ENCODE data around the gene SPDEF.

The SPDEF gene

DNA sequence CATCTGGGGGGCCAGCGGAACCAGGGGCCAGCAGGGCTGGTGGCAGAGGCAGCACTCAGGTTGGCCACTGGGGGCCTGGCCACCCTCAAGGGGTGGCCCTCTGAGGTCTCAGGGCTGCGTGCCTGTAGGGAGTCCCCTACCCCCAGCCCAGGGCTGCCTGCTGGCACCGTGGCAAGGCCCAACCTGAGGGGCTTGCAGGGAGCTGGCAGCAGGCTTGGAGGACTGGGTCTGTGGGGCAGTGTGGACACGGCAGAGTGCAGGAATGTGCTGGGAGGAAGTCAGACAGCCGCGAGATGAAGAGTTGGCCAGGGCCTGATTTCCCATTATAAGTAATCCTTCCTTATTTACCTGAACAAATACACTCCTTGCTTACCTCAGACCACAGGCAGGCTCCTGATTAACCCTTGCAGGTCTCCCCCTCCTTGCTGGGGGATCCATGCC, at the start of gene SPDEF:
TSS of gene SPDEF (minus strand) at position 299 of the 441 bp plus-strand sequence. CDS start 11,874 bp downstream, outside the sequence.
- DNase-seq (ENCODE audit: low read depth in 2 of 3, low spot score in 2 of 3): no peak

DNA sequence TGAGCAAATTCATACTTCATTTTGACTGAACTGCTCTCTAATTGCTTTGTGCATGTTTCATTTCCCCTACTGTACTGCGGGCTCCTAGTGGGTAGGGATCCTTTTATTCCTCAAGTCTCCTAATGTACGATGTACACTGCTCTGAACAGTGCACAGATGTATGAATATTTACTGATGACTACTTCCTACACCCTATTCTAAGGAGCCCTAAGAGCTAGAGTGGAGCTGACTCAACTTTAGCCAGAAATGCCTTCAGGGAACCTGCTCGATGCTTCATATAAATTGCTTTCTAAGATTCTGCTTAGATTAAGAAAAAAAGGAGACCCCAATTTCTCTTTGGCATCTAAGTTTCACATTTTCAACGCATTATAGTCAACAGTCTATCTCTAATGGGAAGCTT, 47.6 kb upstream of the SPDEF start:
- DNase-seq (ENCODE audit: low read depth in 2 of 3, low spot score in 2 of 3): no peak

DNA sequence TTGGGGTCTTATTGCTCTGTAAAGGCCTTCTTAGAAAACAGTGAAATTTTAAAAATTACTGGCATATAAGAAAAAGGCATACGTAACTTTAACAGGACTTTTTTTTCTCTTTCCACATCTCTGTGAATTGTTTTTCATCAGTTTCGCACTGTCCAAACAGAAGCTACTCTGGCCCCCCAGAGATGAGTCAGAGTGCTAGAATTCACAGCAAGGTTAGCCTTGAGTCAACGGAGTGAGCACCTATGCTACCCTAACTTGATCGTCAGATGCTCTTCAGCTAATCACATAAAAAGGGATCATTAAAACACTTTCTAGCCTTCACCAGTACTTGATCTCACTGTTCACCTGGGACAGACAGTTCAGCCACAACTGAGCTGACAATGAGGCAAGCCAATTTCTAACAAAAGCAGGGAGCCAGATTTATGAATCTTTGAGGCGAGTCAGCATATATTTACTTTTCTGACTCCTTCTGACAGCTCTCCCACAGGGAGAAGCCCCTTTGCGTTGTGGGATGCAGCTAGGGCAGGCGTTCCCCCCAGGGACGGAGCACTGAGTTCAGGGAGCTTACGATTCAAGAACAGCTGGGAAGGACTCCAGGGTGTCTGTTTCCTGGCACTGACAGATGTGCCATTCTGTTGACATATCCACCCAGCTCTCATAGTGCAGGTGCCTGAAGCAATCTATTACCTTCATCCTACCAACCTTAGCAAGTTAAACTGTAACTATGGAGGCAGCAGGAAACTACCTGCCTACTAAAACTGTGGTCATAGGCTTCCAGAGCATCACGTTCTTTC, 46.4 kb upstream of the SPDEF start:
- DNase-seq (ENCODE audit: low read depth in 2 of 3, low spot score in 2 of 3): no peak

DNA sequence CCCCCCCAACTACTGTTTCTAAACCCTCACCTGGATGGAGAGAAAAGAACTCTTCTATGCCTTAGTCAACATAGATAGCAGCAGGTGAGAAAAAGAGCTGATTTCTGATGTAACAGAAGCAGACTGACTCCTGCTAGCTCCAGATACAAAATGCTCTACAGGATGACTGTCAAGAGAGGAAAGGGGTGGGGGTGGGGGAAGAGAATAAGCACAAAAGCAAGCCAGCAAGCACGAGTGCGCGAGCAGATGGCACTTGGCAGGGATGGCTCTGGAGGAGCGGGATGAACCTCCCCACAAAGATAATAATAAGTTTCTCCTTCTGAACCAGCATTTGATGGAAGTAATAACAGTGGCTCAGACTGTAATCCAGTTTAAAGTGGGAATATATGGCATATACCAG, 45.6 kb upstream of the SPDEF start:
- no peak for DNase-seq (ENCODE audit: low read depth in 2 of 3, low spot score in 2 of 3)

DNA sequence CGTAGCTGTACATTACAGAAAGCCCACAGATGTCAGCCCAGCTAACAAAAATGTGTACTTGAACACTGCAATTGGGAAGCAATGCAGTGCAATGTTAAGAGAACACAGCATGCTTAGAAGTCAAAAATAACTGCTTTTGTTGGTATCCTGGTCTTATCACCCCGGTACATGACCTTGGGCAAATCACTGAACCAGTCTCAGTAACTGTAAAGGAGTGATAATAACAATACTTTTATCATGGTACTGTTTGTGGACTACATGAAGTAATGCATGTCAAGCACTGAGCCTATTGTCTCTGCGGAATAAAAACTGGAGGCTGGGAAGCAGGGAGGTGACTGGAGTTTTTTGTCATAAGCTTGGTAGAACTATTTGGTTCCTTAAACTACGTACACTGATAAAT, 44.7 kb upstream of the SPDEF start:
- no peak for DNase-seq (ENCODE audit: low read depth in 2 of 3, low spot score in 2 of 3)

DNA sequence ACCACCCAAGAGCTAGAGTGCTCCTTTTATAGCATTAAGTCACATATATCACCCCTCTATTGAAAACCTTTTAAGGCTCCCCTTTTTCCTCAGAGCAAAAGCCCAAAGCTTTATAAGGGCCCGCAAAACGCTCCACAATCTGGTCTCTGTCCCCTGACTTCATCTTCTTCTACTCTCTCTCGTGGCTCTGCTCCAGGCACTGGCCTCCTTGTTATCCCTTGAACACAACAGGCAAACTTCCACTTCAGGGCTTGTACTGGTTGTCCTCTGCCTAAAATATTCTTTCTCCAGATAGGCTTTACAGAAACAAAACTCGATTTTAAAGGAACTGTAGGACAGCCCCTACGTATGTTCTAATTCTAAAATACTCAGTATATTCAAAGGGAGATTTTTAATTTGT, 44.0 kb upstream of the SPDEF start:
- DNase-seq (ENCODE audit: low read depth in 2 of 3, low spot score in 2 of 3): no peak

DNA sequence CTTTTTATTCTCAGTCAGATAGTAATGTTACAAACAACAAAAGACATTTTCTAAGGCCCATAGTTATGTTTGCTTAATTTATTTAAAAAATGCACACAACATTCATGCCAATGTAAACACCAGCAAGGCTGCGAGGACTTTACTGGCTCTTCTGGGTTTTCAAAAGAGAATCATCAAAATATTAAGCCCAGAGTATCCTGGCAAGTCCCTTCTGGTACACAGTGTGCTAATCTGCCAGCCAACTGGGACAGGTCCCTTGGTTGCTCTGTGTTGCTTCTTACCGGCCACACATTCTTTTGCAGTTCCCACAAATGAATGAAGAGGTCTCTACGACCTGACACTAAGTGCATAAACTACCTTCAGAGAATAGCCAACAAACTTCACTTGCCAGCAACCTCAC, 42.6 kb upstream of the SPDEF start:
- no peak for DNase-seq (ENCODE audit: low read depth in 2 of 3, low spot score in 2 of 3)

DNA sequence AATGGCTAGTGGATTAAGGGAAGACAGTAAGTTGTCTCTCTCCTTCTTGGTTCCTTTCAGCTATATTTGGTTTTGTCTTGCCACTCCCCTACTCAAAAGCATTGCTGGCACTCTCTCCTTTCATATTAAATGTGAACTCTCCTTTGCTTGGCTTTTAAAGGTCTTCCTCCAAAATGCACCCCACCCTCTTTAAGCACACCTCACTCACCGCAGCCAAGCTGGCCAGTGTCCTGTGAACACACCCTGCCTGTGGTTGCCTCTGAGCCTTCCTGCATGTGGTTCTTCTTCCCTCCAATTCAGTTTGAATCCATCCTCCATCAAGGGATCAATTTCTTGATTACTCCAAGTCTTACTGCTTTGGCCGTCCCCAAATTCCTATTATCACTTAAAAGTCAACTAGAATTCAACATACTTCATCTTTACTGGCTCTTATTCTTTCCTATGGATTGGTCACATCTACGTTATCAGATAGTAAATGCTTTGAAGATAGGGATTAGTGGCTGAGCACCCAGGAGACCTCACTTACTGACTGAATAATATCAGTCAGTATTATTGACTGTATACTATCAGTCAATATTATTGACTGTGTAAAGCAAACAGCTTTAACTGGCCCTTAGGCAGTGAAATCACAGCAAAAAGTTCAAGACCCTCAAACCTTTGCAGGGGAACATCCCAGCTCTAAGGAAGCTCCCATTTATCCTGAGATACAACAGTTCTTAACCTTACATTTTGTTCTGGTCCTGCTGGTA, 41.6 kb upstream of the SPDEF start:
- DNase-seq (ENCODE audit: low read depth in 2 of 3, low spot score in 2 of 3): no peak

DNA sequence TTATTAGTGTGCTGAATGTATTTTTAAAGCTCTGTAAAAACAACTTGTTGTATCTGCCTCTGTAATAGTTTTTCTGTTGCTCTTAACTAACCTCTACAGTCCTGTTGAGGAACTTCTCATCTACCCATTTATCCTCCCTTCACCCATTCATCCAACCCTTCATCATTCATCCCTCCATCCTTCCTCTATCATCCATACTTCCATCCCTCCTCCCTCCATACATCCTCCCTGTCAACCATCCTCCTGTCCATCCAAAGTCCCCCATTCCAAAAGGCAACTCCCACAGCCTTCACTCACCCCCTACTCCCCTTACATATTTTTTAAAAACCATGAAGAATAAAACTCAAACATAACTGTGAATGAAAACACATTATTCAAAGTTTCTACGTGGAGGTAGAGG, 40.7 kb upstream of the SPDEF start:
- no peak for DNase-seq (ENCODE audit: low read depth in 2 of 3, low spot score in 2 of 3)

DNA sequence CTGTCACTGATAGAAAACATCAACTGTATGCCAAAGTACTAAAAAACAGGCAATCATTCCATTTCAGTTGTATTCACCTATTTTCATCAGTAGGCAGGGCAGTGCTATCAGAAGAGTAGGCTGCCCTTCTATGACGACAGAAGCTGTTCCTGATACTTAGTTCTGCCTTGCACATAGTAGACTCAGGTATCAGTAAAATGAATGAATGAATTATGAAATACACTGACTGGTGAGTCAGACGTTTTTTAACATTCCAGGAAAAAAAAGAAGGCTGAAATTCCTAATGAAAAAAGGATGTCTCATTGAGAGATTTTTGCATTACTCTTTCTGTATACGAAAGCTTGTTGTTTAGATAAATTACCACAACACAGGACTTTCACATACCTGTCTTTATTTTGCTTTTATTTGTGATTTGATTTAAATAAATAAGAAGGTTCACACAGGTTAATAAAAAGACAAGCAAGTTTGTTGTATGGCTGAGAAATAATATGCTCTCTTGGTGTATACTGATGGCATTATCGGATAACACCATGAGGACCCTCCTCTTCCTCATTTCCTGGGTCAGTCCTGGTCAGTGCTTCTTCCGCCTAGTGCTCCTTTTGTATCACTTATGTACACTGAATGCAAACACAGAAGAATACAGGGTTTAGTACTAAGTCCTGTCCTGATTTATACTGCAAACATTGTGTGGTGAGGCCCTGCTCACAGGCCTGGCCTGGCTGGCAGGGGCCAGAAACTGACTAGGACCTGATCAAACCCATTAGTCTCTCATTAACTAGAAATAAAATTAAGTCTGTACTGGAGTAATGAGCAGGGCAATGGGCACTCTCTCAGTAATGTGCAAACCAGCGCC, 39.4 kb upstream of the SPDEF start:
- DNase-seq (ENCODE audit: low read depth in 2 of 3, low spot score in 2 of 3): no peak

DNA sequence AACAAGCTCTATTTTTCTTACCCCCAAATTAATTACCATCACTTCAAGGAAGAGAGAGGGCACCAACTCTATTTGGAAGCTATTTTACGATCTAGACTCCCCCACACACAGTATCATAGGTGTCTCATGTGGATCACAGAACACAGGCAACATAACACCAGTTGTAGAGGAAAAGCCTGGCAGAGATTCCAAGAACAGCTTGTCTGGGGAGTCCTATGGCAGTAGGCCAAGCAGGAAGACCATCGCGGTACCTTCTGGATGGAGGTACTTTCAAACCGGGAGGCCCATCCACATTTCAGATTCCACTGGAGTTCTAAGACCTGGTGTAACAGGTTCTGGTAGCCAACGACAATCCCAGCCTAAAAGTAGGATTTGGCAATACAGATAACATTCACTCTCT, 37.6 kb upstream of the SPDEF start:
- DNase-seq (ENCODE audit: low read depth in 2 of 3, low spot score in 2 of 3): no peak

DNA sequence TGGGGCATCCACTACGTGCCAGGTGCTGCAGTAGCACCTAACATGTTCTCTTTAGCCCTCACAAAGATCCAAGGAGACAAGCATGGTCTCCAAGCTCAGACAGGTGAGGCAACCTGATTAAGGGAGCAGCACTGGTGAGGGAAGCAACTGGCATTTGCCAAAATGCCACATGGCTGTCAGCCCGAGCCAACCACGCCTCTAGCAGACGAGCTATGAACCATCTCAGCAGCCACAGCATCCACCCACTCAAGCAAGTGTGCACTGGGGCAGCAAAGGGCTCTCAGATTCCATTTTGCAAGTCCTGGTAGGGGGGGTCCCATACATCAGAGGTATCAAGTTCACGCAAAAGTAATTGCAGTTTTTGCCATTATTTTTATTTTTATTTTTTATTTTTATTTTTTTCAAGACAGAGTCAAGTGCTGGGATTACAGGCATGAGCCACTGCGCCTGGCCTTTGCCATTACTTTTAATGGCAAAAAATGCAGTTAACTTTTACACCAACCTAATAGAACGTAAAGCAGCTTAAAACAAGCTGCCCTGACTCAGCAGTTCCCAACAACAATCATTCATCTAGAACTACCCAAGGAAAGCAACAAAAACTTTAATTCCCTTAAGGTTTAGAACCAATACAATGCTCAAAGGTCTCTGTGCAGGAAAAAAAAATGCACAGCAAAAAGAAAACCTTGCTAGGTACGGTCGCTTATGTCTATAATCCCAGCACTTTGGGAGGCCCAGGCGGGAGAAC, 36.3 kb upstream of the SPDEF start:
- no peak for DNase-seq (ENCODE audit: low read depth in 2 of 3, low spot score in 2 of 3)

DNA sequence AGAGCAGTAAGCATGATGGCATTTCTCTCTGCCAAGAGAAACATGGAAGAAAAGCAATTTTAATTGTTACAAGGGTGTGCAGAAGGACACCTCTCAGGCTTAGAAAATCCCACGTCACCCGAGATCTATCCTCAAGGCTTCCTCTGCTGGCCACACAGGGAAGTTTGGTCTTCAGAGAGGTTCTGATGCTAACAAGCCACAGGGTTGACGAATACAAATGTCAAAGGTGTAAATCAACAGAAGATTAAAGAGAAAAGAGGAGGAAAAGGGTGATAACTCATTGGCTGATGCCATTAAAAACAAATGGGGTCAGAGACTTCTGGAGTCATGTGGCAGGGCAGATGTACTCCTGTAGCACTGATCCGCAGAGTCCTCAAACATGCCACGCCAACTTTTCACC, 33.6 kb upstream of the SPDEF start:
- no peak for DNase-seq (ENCODE audit: low read depth in 2 of 3, low spot score in 2 of 3)

DNA sequence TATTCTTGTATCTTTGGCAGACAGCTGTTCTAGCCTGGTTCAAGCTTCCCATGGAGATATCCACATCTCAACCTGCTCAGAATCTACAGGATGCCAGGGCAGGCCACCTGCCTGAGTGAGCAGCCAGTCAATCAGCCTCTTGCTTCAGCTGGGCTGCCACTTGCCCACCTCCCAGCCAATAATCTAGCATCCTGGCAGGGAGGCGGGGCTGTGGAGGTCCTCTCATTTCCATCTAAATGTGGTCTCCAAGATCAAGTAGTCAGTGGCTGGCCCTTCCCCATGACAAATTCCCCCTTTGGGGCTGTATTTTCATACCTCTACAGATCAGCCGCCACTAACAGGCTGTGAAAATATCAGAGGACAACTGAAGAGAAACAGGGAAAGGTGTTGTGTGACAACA, 33.0 kb upstream of the SPDEF start:
- no peak for DNase-seq (ENCODE audit: low read depth in 2 of 3, low spot score in 2 of 3)

DNA sequence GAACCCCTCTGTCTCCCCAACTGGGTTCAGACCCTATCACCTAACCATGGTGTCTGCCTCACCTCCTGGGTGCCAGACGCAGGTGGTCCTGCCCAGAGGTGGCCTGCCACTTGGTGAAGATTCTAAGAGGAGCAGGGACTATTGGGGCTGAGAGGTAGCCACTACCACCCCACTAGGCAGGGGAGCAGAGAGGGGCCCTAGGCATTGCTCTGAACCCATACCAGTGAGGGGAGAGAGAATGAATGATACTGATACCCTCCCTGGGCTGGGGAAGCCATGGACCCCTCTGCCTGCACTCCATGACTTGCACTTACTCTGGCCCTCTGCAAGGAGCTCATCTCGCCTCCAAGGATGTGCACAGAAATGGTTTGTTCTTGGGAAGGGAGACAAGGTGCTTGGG, 31.7 kb upstream of the SPDEF start:
- no peak for DNase-seq (ENCODE audit: low read depth in 2 of 3, low spot score in 2 of 3)

DNA sequence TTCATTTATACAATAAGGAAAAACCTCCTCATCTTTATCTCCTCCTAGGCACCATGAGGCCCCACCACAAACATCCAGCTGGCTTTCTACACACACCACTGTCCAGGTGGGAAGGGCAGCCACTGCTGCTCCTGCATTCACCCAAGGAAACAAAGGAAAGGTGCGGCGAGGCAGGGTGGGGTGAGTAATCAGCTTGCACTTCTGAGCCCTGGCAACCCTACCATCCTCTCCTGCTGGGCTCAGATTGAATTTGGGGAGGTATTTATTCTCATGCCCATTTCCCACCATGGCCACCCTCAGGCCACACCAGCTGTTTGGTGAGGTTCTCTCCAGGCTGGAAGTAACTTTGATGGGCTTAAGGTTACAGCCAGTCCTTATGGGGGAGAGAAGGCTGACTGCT, 31.2 kb upstream of the SPDEF start:
- DNase-seq (ENCODE audit: low read depth in 2 of 3, low spot score in 2 of 3): no peak

DNA sequence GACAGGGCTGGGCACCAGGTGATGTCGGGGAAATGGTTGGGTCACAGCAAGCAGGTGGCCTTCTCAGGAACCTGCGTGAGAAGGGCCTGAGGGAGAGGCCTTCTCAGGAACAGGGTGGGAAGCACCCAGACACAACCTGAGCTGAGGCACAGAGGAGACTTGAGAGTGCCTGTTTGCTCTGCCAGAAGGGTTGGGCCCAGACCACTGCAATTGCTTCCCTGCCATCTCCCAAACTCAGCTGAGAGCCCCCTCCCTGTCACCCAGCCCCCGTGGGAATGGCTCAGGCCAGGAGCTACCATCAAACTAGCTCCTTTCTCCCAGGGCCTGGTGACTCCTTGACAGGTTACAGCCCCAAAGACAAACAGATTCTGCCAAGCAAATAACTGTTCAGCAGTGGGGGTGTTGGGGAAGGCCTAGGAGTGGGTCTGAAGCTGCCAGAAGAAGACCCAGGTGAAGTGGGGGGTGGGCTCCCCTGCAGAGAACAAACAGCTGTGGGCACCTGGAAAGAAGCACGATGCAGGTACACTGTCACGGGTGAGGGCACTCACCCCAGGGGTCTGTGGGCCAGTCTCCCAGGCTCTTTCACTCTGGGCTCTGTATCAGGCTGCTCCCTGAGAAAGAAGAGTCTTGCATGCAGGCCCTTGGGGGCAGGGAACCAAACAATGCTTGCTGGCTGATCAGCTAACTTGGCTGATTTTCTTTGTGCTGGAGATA, 30.4 kb upstream of the SPDEF start:
- DNase-seq (ENCODE audit: low read depth in 2 of 3, low spot score in 2 of 3): no peak

DNA sequence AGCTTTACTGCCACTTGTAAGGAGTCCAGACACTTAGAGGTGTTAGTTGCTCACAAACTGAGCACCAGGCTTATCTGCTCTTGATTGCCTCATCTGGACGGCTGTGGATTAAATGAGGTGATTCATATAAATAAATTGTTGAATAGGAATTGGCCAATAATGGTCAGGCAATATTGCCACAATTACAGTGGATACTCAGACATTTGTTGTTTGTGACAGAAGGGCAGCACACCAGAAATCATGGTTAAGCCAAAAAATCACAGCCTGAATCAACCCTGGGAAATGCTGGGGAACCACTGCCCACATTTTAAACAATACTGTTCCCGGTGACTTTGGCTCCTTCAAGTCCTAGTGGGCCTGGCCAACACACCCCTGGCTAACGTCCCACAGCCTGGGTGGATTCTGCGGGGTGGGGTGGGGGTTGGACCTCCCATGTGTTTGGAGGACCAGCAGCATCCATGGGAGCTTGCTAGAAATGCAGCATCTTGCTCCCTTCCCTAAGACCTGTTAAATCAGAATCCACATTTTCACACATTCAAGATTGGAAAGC, 29.5 kb upstream of the SPDEF start:
- DNase-seq (ENCODE audit: low read depth in 2 of 3, low spot score in 2 of 3): no peak

DNA sequence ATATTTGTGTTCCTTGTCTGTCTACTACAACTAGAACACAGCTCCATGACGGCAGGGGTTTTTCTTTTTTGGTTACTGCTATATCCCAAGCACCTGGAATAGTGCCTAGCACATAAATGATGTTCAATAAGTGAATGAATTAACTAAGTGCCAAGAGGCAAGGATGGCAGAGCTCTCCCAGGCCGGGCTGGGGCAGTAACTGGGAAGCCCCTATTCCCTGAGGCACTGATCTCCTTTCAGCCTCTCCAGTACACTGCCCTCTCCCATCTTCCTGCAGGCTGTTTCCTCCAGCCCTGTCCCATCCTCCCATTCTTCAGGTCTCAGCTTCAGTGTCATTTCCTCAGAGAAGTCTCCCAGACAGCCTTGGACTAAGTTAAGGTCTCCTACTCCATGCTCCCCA, 29.0 kb upstream of the SPDEF start:
- DNase-seq (ENCODE audit: low read depth in 2 of 3, low spot score in 2 of 3): no peak

DNA sequence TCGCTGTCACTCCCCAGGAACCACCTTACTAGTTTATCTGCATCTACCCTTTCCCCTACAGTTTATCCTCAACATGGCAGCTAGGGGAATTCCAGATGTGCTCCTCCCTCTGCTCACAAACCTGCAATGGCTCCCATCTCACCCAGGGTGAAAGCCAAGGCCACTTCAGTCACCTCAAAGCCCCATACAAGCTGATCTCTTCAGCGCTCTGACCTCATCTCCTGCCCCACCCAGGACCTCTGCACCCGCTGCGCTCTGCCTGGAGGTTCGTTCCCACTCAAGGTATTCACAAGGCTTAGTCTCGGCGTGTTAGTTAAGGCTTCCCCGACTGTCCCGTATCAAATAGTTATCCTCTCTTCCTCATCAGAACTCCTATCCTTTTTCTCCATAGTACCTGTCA, 28.6 kb upstream of the SPDEF start:
- DNase-seq (ENCODE audit: low read depth in 2 of 3, low spot score in 2 of 3): no peak
